Endodermal cell (in vitro differentiated cells): Measurements from ENCODE around the gene TSC2. TPM values are rescaled to one million over a fixed set of nuclear protein-coding genes. Genes with fewer than 3 reads are reported as not detected.

Experiments
- DNase-seq: peaks from one replicate; pipeline ENCODE4 v3.0.0-alpha.2; 2017
- H3K27ac ChIP-seq: 2 replicates; pipeline ENCODE4 v1.5.1; 2013; ENCODE audit warnings: mild to moderate bottlenecking, low read depth, low read length, moderate library complexity
- H3K27me3 ChIP-seq: 2 replicates; pipeline ENCODE4 v1.6.1; 2013; ENCODE audit warnings: mild to moderate bottlenecking, low read length, moderate library complexity; ENCODE audit not compliant: insufficient read depth, control insufficient read depth, poor library complexity, severe bottlenecking
- H3K36me3 ChIP-seq: 2 replicates; pipeline ENCODE4 v1.7.0; 2013; ENCODE audit warnings: mild to moderate bottlenecking, low read length, moderate library complexity; ENCODE audit not compliant: control insufficient read depth, insufficient read depth
- H3K4me1 ChIP-seq: one replicate; pipeline ENCODE4 v1.7.0; 2013; ENCODE audit warnings: low read length; ENCODE audit not compliant: control insufficient read depth, insufficient read depth
- H3K4me3 ChIP-seq: 2 replicates; pipeline ENCODE4 v1.5.1; 2013; ENCODE audit warnings: mild to moderate bottlenecking, low read length, moderate library complexity
- H3K9ac ChIP-seq: 2 replicates; pipeline ENCODE4 v1.6.1; 2013; ENCODE audit warnings: mild to moderate bottlenecking, low read length, moderate library complexity; ENCODE audit not compliant: poor library complexity, severe bottlenecking; ENCODE audit errors: extremely low read depth
- H3K9me3 ChIP-seq: 2 replicates; pipeline ENCODE4 v1.6.1; 2013; ENCODE audit warnings: mild to moderate bottlenecking, low read length, moderate library complexity; ENCODE audit not compliant: control insufficient read depth
- H3K27ac Mint-ChIP-seq: 2 replicates; pipeline ENCODE4 v1.8.0; 2020; ENCODE audit warnings: mixed read lengths
- H3K27me3 Mint-ChIP-seq: 2 replicates; pipeline ENCODE4 v1.8.0; 2021; ENCODE audit warnings: mild to moderate bottlenecking, mixed read lengths; ENCODE audit not compliant: insufficient read depth
- H3K36me3 Mint-ChIP-seq: 2 replicates; pipeline ENCODE4 v1.8.0; 2020; ENCODE audit warnings: low read depth, mixed read lengths
- H3K4me1 Mint-ChIP-seq: 2 replicates; pipeline ENCODE4 v1.8.0; 2020; ENCODE audit warnings: mixed read lengths
- H3K4me3 Mint-ChIP-seq: 2 replicates; pipeline ENCODE4 v1.8.0; 2020; ENCODE audit warnings: mild to moderate bottlenecking, moderate library complexity, mixed read lengths
- H3K9me3 Mint-ChIP-seq: 2 replicates; pipeline ENCODE4 v1.8.0; 2020; ENCODE audit warnings: mild to moderate bottlenecking, mixed read lengths
- CTCF ChIP-seq: fragments of 200-600 bp; sonication (generic); conservative IDR thresholded peaks from 2 replicates; pipeline ENCODE4 v1.5.0; 2021; ENCODE audit warnings: antibody characterized with exemption, mild to moderate bottlenecking
- WGBS, 2 experiments: methylation state at CpG; one replicate each; pipeline versions ENCODE4 v1.1.5 to v1.1.7; 2013; ENCODE audit warnings: missing lambda C conversion rate in 2 of 2, mixed read lengths in 1 of 2; ENCODE audit not compliant: insufficient coverage in 1 of 2, insufficient read length in 1 of 2; 5-methylcytosine and 5-hydroxymethylcytosine counted together
- total RNA-seq, 2 donors: library from RNA; stranded (reverse); fragmentation: NEBNext Ultra II Directional in 1 of 2; extraction: Animal tissue kit (Norgen Biotek cat#: 25700) in 1 of 2; gene quantifications; 2 replicates in 1 of 2; 3 replicates in 1 of 2; pipeline ENCODE4 v1.2.1, GENCODE V29; 2021

TSC2 gene
- total RNA-seq, 2 donors from 2014 or later, result 166 to 192 TPM

- Mint-ChIP-seq H3K9me3 (no peaks in the 10 kb centered on the region), H3K4me3 (peak overlapping the region; percentile 85), H3K27me3 (no peaks in the 10 kb centered on the region), H3K27ac (peak overlapping the region; percentile 55), H3K4me1 (peaks cover 11% of the 10 kb centered on the region), H3K36me3 (peaks cover 23% of the 10 kb centered on the region)
- TF ChIP-seq CTCF, result no peak
- DNase-seq, result no peak
- Histone ChIP-seq H3K4me3 (peak overlapping the region; percentile 87), H3K4me1 (no peaks in the 10 kb centered on the region), H3K27me3 (no peaks in the 10 kb centered on the region), H3K36me3 (peaks cover 15% of the 10 kb centered on the region), H3K9me3 (no peaks in the 10 kb centered on the region), H3K9ac (peak overlapping the region; percentile 11), H3K27ac (no peak overlapping the region)
- 2% methylated on average over 24 to 30 of the region's 30 CpGs for WGBS, 2 experiments
These were observed 345 bp downstream of the TSC2 start for GRCh38 chr16:2048116-2048543.

DNA sequence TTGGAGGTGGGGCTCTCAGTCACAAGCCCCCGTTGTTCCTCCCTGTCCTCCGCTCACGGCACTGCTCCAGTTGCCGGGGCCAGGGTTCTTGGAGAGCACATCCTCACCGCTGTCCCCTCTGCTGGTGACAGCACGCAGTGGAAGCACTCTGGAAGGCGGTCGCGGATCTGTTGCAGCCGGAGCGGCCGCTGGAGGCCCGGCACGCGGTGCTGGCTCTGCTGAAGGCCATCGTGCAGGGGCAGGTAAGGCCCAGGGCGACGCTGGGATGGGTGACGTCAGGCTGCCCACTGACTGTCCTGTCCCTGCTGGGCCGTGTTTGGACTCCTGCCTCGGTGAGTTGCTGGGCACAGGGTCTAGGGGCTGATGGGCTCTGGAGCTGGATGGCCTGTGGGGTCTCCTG is 5.4 kb downstream of the TSC2 start:
- no peak overlapping the region for H3K4me3 Mint-ChIP-seq
- WGBS, 2 experiments, result 94 to 100% methylated on average over 7 to 21 of the region's 21 CpGs
- peaks cover 8% of the 10 kb centered on the region for H3K4me1 Mint-ChIP-seq
- no peaks in the 10 kb centered on the region for H3K27me3 ChIP-seq
- H3K36me3 Mint-ChIP-seq, result peaks cover 30% of the 10 kb centered on the region
- no peak for DNase-seq
- TF ChIP-seq CTCF, result no peak
- no peak overlapping the region for H3K27ac ChIP-seq
- peaks cover 15% of the 10 kb centered on the region for H3K36me3 ChIP-seq
- H3K9me3 ChIP-seq, result no peaks in the 10 kb centered on the region
- no peaks in the 10 kb centered on the region for H3K27me3 Mint-ChIP-seq
- H3K9me3 Mint-ChIP-seq, result no peaks in the 10 kb centered on the region
- H3K4me1 ChIP-seq, result no peaks in the 10 kb centered on the region
- no peak overlapping the region for H3K9ac ChIP-seq
- H3K4me3 ChIP-seq, result no peak overlapping the region
- no peak overlapping the region for H3K27ac Mint-ChIP-seq

GRCh38 chr16:2053897-2054296 is 6.1 kb downstream of the TSC2 start:
- Histone ChIP-seq H3K27ac (no peak overlapping the region), H3K4me3 (no peak overlapping the region), H3K4me1 (no peaks in the 10 kb centered on the region), H3K9ac (no peak overlapping the region), H3K9me3 (no peaks in the 10 kb centered on the region), H3K27me3 (no peaks in the 10 kb centered on the region), H3K36me3 (peaks cover 15% of the 10 kb centered on the region)
- DNase-seq, result no peak
- no peaks in the 10 kb centered on the region for H3K9me3 Mint-ChIP-seq
- peaks cover 30% of the 10 kb centered on the region for H3K36me3 Mint-ChIP-seq
- TF ChIP-seq CTCF, result no peak
- WGBS, 2 experiments, result 94 to 98% methylated on average over 16 to 17 of the region's 17 CpGs
- H3K4me1 Mint-ChIP-seq, result peaks cover 4% of the 10 kb centered on the region
- H3K4me3 Mint-ChIP-seq, result no peak overlapping the region
- H3K27me3 Mint-ChIP-seq, result no peaks in the 10 kb centered on the region
- H3K27ac Mint-ChIP-seq, result no peak overlapping the region
